GM23248 (cell line): ENCODE measurements around the gene SELL. TPM values are rescaled to one million over a fixed set of nuclear protein-coding genes. Genes with fewer than 3 reads are reported as not detected.

ENCODE experiments used
- DNase-seq: peaks from one replicate; pipeline ENCODE4 v3.0.0-alpha.2; 2015
- H2AFZ ChIP-seq: fragments of 200-600 bp; sonication (generic); 2 replicates; pipeline ENCODE4 v1.6.1; 2016; ENCODE audit warnings: antibody characterized with exemption
- H3F3A ChIP-seq: fragments of 200-600 bp; sonication (generic); 2 replicates; pipeline ENCODE4 v1.6.1; 2016; ENCODE audit warnings: mild to moderate bottlenecking, antibody characterized with exemption, mixed run types; ENCODE audit not compliant: insufficient read depth
- H3K27ac ChIP-seq: fragments of 200-600 bp; sonication (generic); 2 replicates; pipeline ENCODE4 v1.5.1; 2016; ENCODE audit warnings: mild to moderate bottlenecking
- H3K27me3 ChIP-seq: fragments of 200-600 bp; sonication (generic); replicated peaks from 2 replicates; pipeline ENCODE4 v1.6.1; 2016; ENCODE audit warnings: mild to moderate bottlenecking; ENCODE audit not compliant: insufficient read depth
- H3K36me3 ChIP-seq: fragments of 200-600 bp; sonication (generic); 2 replicates; pipeline ENCODE4 v1.6.1; 2016; ENCODE audit warnings: low read depth, mild to moderate bottlenecking
- H3K4me1 ChIP-seq: fragments of 200-600 bp; sonication (generic); 2 replicates; pipeline ENCODE4 v1.6.1; 2016; ENCODE audit warnings: mild to moderate bottlenecking; ENCODE audit not compliant: insufficient read depth
- H3K4me2 ChIP-seq: fragments of 200-600 bp; sonication (generic); one replicate; pipeline ENCODE4 v1.6.1; 2016; ENCODE audit warnings: mild to moderate bottlenecking; ENCODE audit not compliant: unreplicated experiment
- H3K4me3 ChIP-seq: fragments of 200-600 bp; sonication (generic); 2 replicates; pipeline ENCODE4 v1.5.1; 2016; ENCODE audit warnings: mild to moderate bottlenecking
- H3K79me2 ChIP-seq: fragments of 200-600 bp; sonication (generic); 2 replicates; pipeline ENCODE4 v1.6.1; 2016; ENCODE audit warnings: mild to moderate bottlenecking; ENCODE audit not compliant: insufficient read depth
- H3K9ac ChIP-seq: fragments of 200-600 bp; sonication (generic); 2 replicates; pipeline ENCODE4 v1.6.1; 2016; ENCODE audit warnings: mild to moderate bottlenecking
- H3K9me2 ChIP-seq: fragments of 200-600 bp; sonication (generic); 2 replicates; pipeline ENCODE4 v1.6.1; 2016; ENCODE audit warnings: mixed run types, mild to moderate bottlenecking, moderate library complexity; ENCODE audit not compliant: insufficient read depth
- H3K9me3 ChIP-seq: fragments of 200-600 bp; sonication (generic); one replicate; pipeline ENCODE4 v1.6.1; 2017; ENCODE audit warnings: low read depth
- H4K20me1 ChIP-seq: fragments of 200-600 bp; sonication (generic); 2 replicates; pipeline ENCODE4 v1.6.0; 2016; ENCODE audit not compliant: insufficient read depth
- EZH2 ChIP-seq: fragments of 200-600 bp; sonication (generic); IDR thresholded peaks from 2 replicates; pipeline ENCODE4 v1.6.1; 2018; ENCODE audit warnings: antibody characterized with exemption, mild to moderate bottlenecking; ENCODE audit not compliant: insufficient read depth, poor library complexity, severe bottlenecking
- EZH2phosphoT487 ChIP-seq: fragments of 200-600 bp; sonication (generic); IDR thresholded peaks from 2 replicates; pipeline ENCODE4 v1.6.1; 2018; ENCODE audit warnings: antibody characterized with exemption, moderate library complexity, mild to moderate bottlenecking, low read depth; ENCODE audit not compliant: insufficient read depth
- WGBS, 2 experiments: methylation state at CpG; one replicate each; pipeline ENCODE4 v1.1.6; 2015 to 2017; ENCODE audit warnings: low lambda C conversion rate in 2 of 2, low coverage in 1 of 2; ENCODE audit errors: missing lambda C conversion rate in 2 of 2; 5-methylcytosine and 5-hydroxymethylcytosine counted together
- in situ Hi-C: fragments of 300-500 bp; cut with MboI; formaldehyde crosslinking; loops from 2 replicates; pipeline ENCODE4 v1.15.0; 2020
- polyA plus RNA-seq: library from polyadenylated mRNA; unstranded; fragments of >200 nt; fragmentation: Nextera tagmentation; extraction: Ambion mirVana; gene quantifications from 2 replicates; pipeline ENCODE4 v1.2.1, GENCODE V29; 2016
- total RNA-seq: library from RNA; depleted of rRNA; stranded (reverse); fragments of >200 nt; shearing (Covaris generic); gene quantifications from 2 replicates; pipeline ENCODE4 v1.2.3, GENCODE V29; 2014

Gene SELL
- total and polyA plus RNA-seq, 2 experiments from 2014 or later, result not detected

GRCh38 chr1:169696273-169697100 lies 14.9 kb downstream of the SELL start:
- no peaks in the 10 kb centered on the region; the same call in 1 of the 2 replicates for H3K27me3 ChIP-seq
- 46 to 51% methylated on average over 3 of the region's 3 CpGs for WGBS, 2 experiments
- DNase-seq, result no peak

GRCh38 chr1:169694304-169695075 lies 16.9 kb downstream of the SELL start:
- no peak overlapping the region for H3K9ac ChIP-seq
- WGBS, 2 experiments, result 26 to 47% methylated on average over 5 of the region's 5 CpGs
- no peaks in the 10 kb centered on the region for H3K79me2 ChIP-seq
- TF ChIP-seq EZH2, result no peak
- no peak for TF ChIP-seq EZH2phosphoT487
- no peaks in the 10 kb centered on the region for H3K36me3 ChIP-seq
- H4K20me1 ChIP-seq, result no peaks in the 10 kb centered on the region
- H3K9me2 ChIP-seq, result no peaks in the 10 kb centered on the region
- H3K27me3 ChIP-seq, result no peaks in the 10 kb centered on the region; the same call in 1 of the 2 replicates
- in situ Hi-C loops, result no loop called here
- H3F3A ChIP-seq, result no peaks in the 10 kb centered on the region
- H3K9me3 ChIP-seq, result no peaks in the 10 kb centered on the region
- no peak overlapping the region for H3K4me3 ChIP-seq
- H3K4me1 ChIP-seq, result no peaks in the 10 kb centered on the region
- no peak overlapping the region for H2AFZ ChIP-seq
- H3K4me2 ChIP-seq, result no peak overlapping the region
- H3K27ac ChIP-seq, result no peak overlapping the region
- DNase-seq, result no peak

More at GRCh38 chr1:169696273-169697100, 14.9 kb downstream of the SELL start:
- H3K4me2 ChIP-seq, result no peak overlapping the region
- no peaks in the 10 kb centered on the region for H3K4me1 ChIP-seq
- in situ Hi-C loops, result no loop called here
- H3K36me3 ChIP-seq, result no peaks in the 10 kb centered on the region
- no peaks in the 10 kb centered on the region for H3K9me2 ChIP-seq
- H3K9me3 ChIP-seq, result no peaks in the 10 kb centered on the region
- H2AFZ ChIP-seq, result no peak overlapping the region
- TF ChIP-seq EZH2 (no peak), EZH2phosphoT487 (no peak)
- no peak overlapping the region for H3K9ac ChIP-seq
- H3K27ac ChIP-seq, result no peak overlapping the region
- H3F3A ChIP-seq, result no peaks in the 10 kb centered on the region
- H4K20me1 ChIP-seq, result no peaks in the 10 kb centered on the region
- no peaks in the 10 kb centered on the region for H3K79me2 ChIP-seq
- H3K4me3 ChIP-seq, result no peak overlapping the region

GRCh38 chr1:169692756-169693460 lies 18.5 kb downstream of the SELL start:
- in situ Hi-C loops, result no loop called here
- Histone ChIP-seq H3K79me2 (no peaks in the 10 kb centered on the region), H3K4me3 (no peak overlapping the region), H4K20me1 (no peaks in the 10 kb centered on the region), H2AFZ (no peak overlapping the region), H3K36me3 (no peaks in the 10 kb centered on the region), H3K4me1 (no peaks in the 10 kb centered on the region), H3F3A (no peaks in the 10 kb centered on the region), H3K9me2 (no peaks in the 10 kb centered on the region), H3K4me2 (no peak overlapping the region), H3K9ac (no peak overlapping the region), H3K27me3 (no peaks in the 10 kb centered on the region; the same call in 1 of the 2 replicates), H3K9me3 (no peaks in the 10 kb centered on the region), H3K27ac (no peak overlapping the region)
- no peak for DNase-seq
- 77 to 84% methylated on average over 4 of the region's 4 CpGs for WGBS, 2 experiments
- no peak for TF ChIP-seq EZH2
- no peak for TF ChIP-seq EZH2phosphoT487

GRCh38 chr1:169690489-169690888 lies 20.9 kb downstream of the SELL start:
- Histone ChIP-seq H4K20me1 (no peaks in the 10 kb centered on the region), H3K27me3 (no peaks in the 10 kb centered on the region; the same call in 1 of the 2 replicates), H3K27ac (no peak overlapping the region), H2AFZ (no peak overlapping the region), H3F3A (no peaks in the 10 kb centered on the region), H3K9ac (no peak overlapping the region), H3K9me3 (no peaks in the 10 kb centered on the region), H3K36me3 (no peaks in the 10 kb centered on the region), H3K79me2 (no peaks in the 10 kb centered on the region), H3K4me1 (no peaks in the 10 kb centered on the region), H3K9me2 (no peaks in the 10 kb centered on the region), H3K4me3 (no peak overlapping the region), H3K4me2 (no peak overlapping the region)
- in situ Hi-C loops, result no loop called here
- TF ChIP-seq EZH2phosphoT487, result no peak
- no peak for TF ChIP-seq EZH2
- no peak for DNase-seq
